HepG2 (cell line): ENCODE measurements around the gene PPIL6. TPM values are rescaled to one million over a fixed set of nuclear protein-coding genes. Genes with fewer than 3 reads are reported as not detected.

Experiments
- ATAC-seq: fragments of 200-7000 bp; cut with Tn5 transposase; 3 replicates; pipeline ENCODE4 v1.9.1; 2020; ENCODE audit warnings: mild to moderate bottlenecking, moderate library complexity
- BruUV-seq: library from RNA; stranded (reverse); fragments of 400-500 nt; replicated peaks from 2 replicates; lab custom pipeline; 2021; lab: Mats Ljungman, UMichigan
- CTCF ChIA-PET: fragments of 300-600 bp; formaldehyde crosslinking; extraction: SDS; loops from one replicate; lab custom pipeline; 2021; ENCODE audit warnings: low total read pairs, inconsistent platforms, low intra/inter-chr PET ratio; lab: Yijun Ruan, JAX
- POLR2A ChIA-PET: fragments of 350-600 bp; sonication (Branson Sonifier 250); formaldehyde crosslinking; loops from one replicate; lab custom pipeline; 2020; ENCODE audit warnings: antibody characterized with exemption, inconsistent platforms; lab: Yijun Ruan, JAX
- DNase-seq: peaks from one replicate; pipeline ENCODE4 v3.0.0-alpha.2; 2015; ENCODE audit warnings: low spot score
- FAIRE-seq: peaks from 3 replicates; lab custom pipeline; 2011; peaks lifted over from hg19 to GRCh38; lab: Jason Lieb, UNC
- H2AFZ ChIP-seq: one replicate; pipeline ENCODE4 v1.6.1; 2011; ENCODE audit warnings: low read length, inconsistent platforms
- H3K27ac ChIP-seq: fragments of 300-600 bp; 3 replicates; pipeline ENCODE4 v1.8.0; 2011; ENCODE audit warnings: mixed run types, mild to moderate bottlenecking, mixed read lengths, low read length, inconsistent platforms; ENCODE audit not compliant: insufficient read depth; ENCODE audit errors: extremely low read length
- H3K27me3 ChIP-seq, 2 experiments: fragments of 200-600 bp in 1 of 2; 2 replicates in 1 of 2; 3 replicates in 1 of 2; pipeline versions ENCODE4 v1.6.0 to v1.8.0; 2011; ENCODE audit warnings: low read length in 2 of 2, mild to moderate bottlenecking in 2 of 2, moderate library complexity in 2 of 2, inconsistent platforms in 1 of 2; ENCODE audit not compliant: insufficient read depth in 2 of 2, control insufficient read depth in 1 of 2
- H3K36me3 ChIP-seq, 2 experiments: fragments of 200-600 bp in 1 of 2; replicated peaks in 1 of 2; 2 replicates in 1 of 2; 3 replicates in 1 of 2; pipeline versions ENCODE4 v1.5.1 to v1.8.0; 2011; ENCODE audit warnings: low read length in 2 of 2, inconsistent platforms in 1 of 2; ENCODE audit not compliant: insufficient read depth in 2 of 2, control insufficient read depth in 1 of 2
- H3K4me1 ChIP-seq: 2 replicates; pipeline ENCODE4 v1.5.1; 2012; ENCODE audit warnings: low read length, inconsistent platforms; ENCODE audit not compliant: insufficient read depth
- H3K4me2 ChIP-seq: 2 replicates; pipeline ENCODE4 v1.6.0; 2011; ENCODE audit warnings: low read depth, low read length, inconsistent platforms
- H3K4me3 ChIP-seq, 3 experiments: fragments of 200-600 bp in 1 of 3; sonication (generic), shearing (Covaris generic) in 1 of 3; replicated peaks in 1 of 3; 2 replicates each; pipeline ENCODE4 v1.5.1; 2011 to 2016; ENCODE audit warnings: low read length in 3 of 3, inconsistent platforms in 2 of 3, low read depth in 2 of 3, mild to moderate bottlenecking in 2 of 3, control low read depth in 1 of 3, mixed read lengths in 1 of 3; ENCODE audit not compliant: insufficient read depth in 1 of 3
- H3K79me2 ChIP-seq: one replicate; pipeline ENCODE4 v1.6.1; 2011; ENCODE audit warnings: low read length, inconsistent platforms; ENCODE audit not compliant: insufficient read depth
- H3K9ac ChIP-seq: 2 replicates; pipeline ENCODE4 v1.6.0; 2011; ENCODE audit warnings: mild to moderate bottlenecking, low read depth, low read length, inconsistent platforms; ENCODE audit not compliant: insufficient read depth
- H3K9me3 ChIP-seq: 2 replicates; pipeline ENCODE4 v1.5.1; 2012; ENCODE audit warnings: mild to moderate bottlenecking, low read length
- H4K20me1 ChIP-seq: 2 replicates; pipeline ENCODE4 v1.6.0; 2011; ENCODE audit warnings: inconsistent platforms, mild to moderate bottlenecking, low read length, moderate library complexity; ENCODE audit not compliant: insufficient read depth
- ASH2L ChIP-seq: fragments of 300-600, 200-600 bp; sonication (generic); IDR thresholded peaks from 2 replicates; pipeline ENCODE4 v1.7.0; 2017; ENCODE audit warnings: low read depth, mild to moderate bottlenecking, moderate library complexity, mixed read lengths, low read length; ENCODE audit not compliant: insufficient read length
- ATF4 ChIP-seq, 2 experiments: fragments of 450-650 bp in 1 of 2; sonication (generic) in 1 of 2; formaldehyde crosslinking; IDR thresholded peaks; 2 replicates each; pipeline versions ENCODE4 v1.5.0 to v1.8.0; 2020 to 2022; ENCODE audit warnings: mild to moderate bottlenecking in 1 of 2, missing genetic modification reagents in 1 of 2
- BCL3 ChIP-seq: sonication (generic); formaldehyde crosslinking; IDR thresholded peaks from 2 replicates; pipeline ENCODE4 v1.5.1; 2020; ENCODE audit warnings: mild to moderate bottlenecking, missing genetic modification reagents, moderate library complexity
- FOSL2 ChIP-seq: sonication (generic); formaldehyde crosslinking; IDR thresholded peaks from 2 replicates; pipeline ENCODE4 v1.4.0; 2020; ENCODE audit warnings: missing genetic modification reagents
- GABPA ChIP-seq, 2 experiments: IDR thresholded peaks; 2 replicates each; pipeline ENCODE4 v1.6.1; 2011 to 2016; ENCODE audit warnings: low read depth in 2 of 2, low read length in 1 of 2, missing biosample characterization in 1 of 2, missing genetic modification characterization in 1 of 2
- PTBP1 ChIP-seq: fragments of 200-400 bp; formaldehyde crosslinking; IDR thresholded peaks from 2 replicates; pipeline ENCODE4 v1.6.1; 2018; ENCODE audit warnings: low read length, low read depth; ENCODE audit not compliant: poor library complexity, severe bottlenecking
- SNRNP70 ChIP-seq: fragments of 200-400 bp; formaldehyde crosslinking; IDR thresholded peaks from 2 replicates; pipeline ENCODE4 v1.6.1; 2017; ENCODE audit warnings: mild to moderate bottlenecking, low read depth, low read length, moderate library complexity
- U2AF2 ChIP-seq: fragments of 200-400 bp; formaldehyde crosslinking; IDR thresholded peaks from 2 replicates; pipeline ENCODE4 v1.6.1; 2017; ENCODE audit warnings: low read depth, mild to moderate bottlenecking, low read length
- ZBTB21 ChIP-seq: sonication (generic); formaldehyde crosslinking; IDR thresholded peaks from 2 replicates; pipeline ENCODE4 v1.4.0; 2020; ENCODE audit warnings: missing genetic modification reagents
- ZFP36L1 ChIP-seq: sonication (generic); formaldehyde crosslinking; IDR thresholded peaks from 2 replicates; pipeline ENCODE4 v1.8.0; 2022; ENCODE audit warnings: mild to moderate bottlenecking, missing genetic modification reagents, moderate library complexity
- ZNF207 ChIP-seq: fragments of 450-650 bp; IDR thresholded peaks from 2 replicates; pipeline ENCODE4 v1.6.1; 2016; ENCODE audit warnings: antibody characterized with exemption, borderline replicate concordance
- ZNF562 ChIP-seq: sonication (generic); formaldehyde crosslinking; IDR thresholded peaks from 2 replicates; pipeline ENCODE4 v1.8.0; 2022; ENCODE audit warnings: missing genetic modification reagents, borderline replicate concordance
- ZNF589 ChIP-seq: sonication (generic); formaldehyde crosslinking; conservative IDR thresholded peaks from 2 replicates; pipeline ENCODE4 v1.8.0; 2022; ENCODE audit warnings: mild to moderate bottlenecking, moderate library complexity, missing genetic modification reagents
- ZNF780A ChIP-seq: sonication (generic); formaldehyde crosslinking; IDR thresholded peaks from 2 replicates; pipeline ENCODE4 v1.8.0; 2022; ENCODE audit warnings: mild to moderate bottlenecking, missing genetic modification reagents, moderate library complexity
- ZNF83 ChIP-seq: sonication (generic); formaldehyde crosslinking; IDR thresholded peaks from 2 replicates; pipeline ENCODE4 v1.4.0; 2020; ENCODE audit warnings: missing genetic modification reagents, mild to moderate bottlenecking, borderline replicate concordance
- WGBS: methylation state at CpG from one replicate; pipeline ENCODE4 v1.1.6; 2017; ENCODE audit warnings: low lambda C conversion rate; 5-methylcytosine and 5-hydroxymethylcytosine counted together
- in situ Hi-C: cut with HindIII; loops from 2 replicates; pipeline ENCODE4 v1.10.0; 2017; ENCODE audit warnings: low pct_unique_long_range_greater_than_20kb; ENCODE audit not compliant: extremely low pct_ligation_motif_present
- intact Hi-C: fragments of 100-400 bp; cut with micrococcal nuclease; formaldehyde crosslinking; loops from one replicate; pipeline ENCODE4 v1.10.0; 2022; ENCODE audit not compliant: unreplicated experiment
- polyA plus RNA-seq, 8 experiments: library from polyadenylated mRNA; depleted of rRNA in 3 of 8; stranded (reverse) in 7 of 8; unstranded in 1 of 8; fragments of >200 nt; fragmentation: Illumina TruSeq in 4 of 8; extraction: Trizol in 4 of 8; gene quantifications; 2 replicates each; pipeline versions ENCODE4 v1.2.1 to v1.2.3, GENCODE V29; 2011 to 2016; ENCODE audit warnings: low read depth in 4 of 8, missing spikeins in 1 of 8, mixed read lengths in 1 of 8; ENCODE audit not compliant: insufficient read depth in 1 of 8
- total RNA-seq, 5 experiments: library from RNA; depleted of rRNA; stranded (reverse); fragments of >200 nt; fragmentation: Illumina TruSeq; extraction: Trizol; gene quantifications; 2 replicates each; pipeline ENCODE4 v1.2.3, GENCODE V29; 2016; ENCODE audit warnings: low read depth in 1 of 5

Gene PPIL6
- total and polyA plus RNA-seq, 2 of the 13 experiments (the other 11 are each of a cell fraction or from before 2014, with no cell fraction given) = 0.22 to 0.46 TPM

- Histone ChIP-seq H4K20me1 (peaks cover 6% of the 10 kb centered on the region; the same call in 1 of the 2 replicates), H3K4me1 (no peaks in the 10 kb centered on the region), H3K36me3 (peaks cover 3 to 42% of the 10 kb centered on the region in 2 experiments), H3K4me3 (no peak overlapping the region), H3K27me3 (no peaks in the 10 kb centered on the region), H3K9me3 (peaks cover 8% of the 10 kb centered on the region; the same call in 1 of the 2 replicates), H2AFZ (no peak overlapping the region), H3K79me2 (no peaks in the 10 kb centered on the region), H3K9ac (no peak overlapping the region), H3K27ac (no peak overlapping the region), H3K4me2 (no peak overlapping the region)
- BruUV-seq = no TSS peak
- ATAC-seq (peak; percentile 38; the same call in 2 of the 3 replicates), DNase-seq (no peak), FAIRE-seq (no peak)
- ChIA-PET CTCF (no interaction called here), POLR2A (interaction anchor here (0.7 to 1.2 kb wide), 2 partner anchors 8 to 21 kb away, joined by 3 read pairs; partner anchors contain the start of gene CD164)
- intact Hi-C loops (loop anchor here (5.0 kb wide), 1 partner anchor 65 kb away; no protein-coding TSS in a partner anchor), in situ Hi-C loops (no loop called here)
- WGBS = over 99% methylated on average over 7 of the region's 7 CpGs
- no peak for TF ChIP-seq ZNF780A (CRISPR knock-in tag)
- TF ChIP-seq ZBTB21 (CRISPR knock-in tag) = no peak
- TF ChIP-seq GABPA (IDR thresholded peaks at IDR 0.05; ENCODE audit: low read depth, low read length) = no peak
- TF ChIP-seq GABPA (CRISPR knock-in tag; IDR thresholded peaks at IDR 0.05; ENCODE audit: low read depth) = no peak
- TF ChIP-seq PTBP1 = no peak
- no peak for TF ChIP-seq BCL3 (CRISPR knock-in tag)
- TF ChIP-seq ZNF83 (CRISPR knock-in tag) = no peak
- no peak for TF ChIP-seq SNRNP70
- no peak for TF ChIP-seq ATF4 (CRISPR knock-in tag; IDR thresholded peaks at IDR 0.05)
- TF ChIP-seq ASH2L = no peak
- TF ChIP-seq ZNF562 (CRISPR knock-in tag) = no peak
- TF ChIP-seq FOSL2 (CRISPR knock-in tag) = no peak
- no peak for TF ChIP-seq ZNF589 (CRISPR knock-in tag)
- no peak for TF ChIP-seq ZFP36L1 (CRISPR knock-in tag)
- no peak for TF ChIP-seq ZNF207
- TF ChIP-seq U2AF2 = no peak
These were observed 78.1 kb downstream of the PPIL6 start for GRCh38 chr6:109362102-109362884.
